ENCODE results near the gene THSD8.

Gene THSD8

GRCh38 chr19:12833738-12834565 lies 32.1 kb downstream of the THSD8 start:
- H3K4me1 ChIP-seq = peaks cover 12% of the 10 kb centered on the region
- no peaks in the 10 kb centered on the region for H3K9me3 ChIP-seq (ENCODE audit: control insufficient read depth, low read length)
- peak overlapping the region; percentile 96 for H2AFZ ChIP-seq
- no peaks in the 10 kb centered on the region for H3K36me3 ChIP-seq (ENCODE audit: control insufficient read depth, insufficient read depth, low read length)
- peak overlapping the region; percentile 45 for H3K27ac ChIP-seq
- peak overlapping the region; percentile 48 for H3K9ac ChIP-seq
- H3K4me2 ChIP-seq (ENCODE audit: low read length) = peak overlapping the region; percentile 58
- no peak for TF ChIP-seq CTCF (IDR thresholded peaks at IDR 0.05)
- H3K79me2 ChIP-seq = no peaks in the 10 kb centered on the region
- H3K27me3 ChIP-seq (ENCODE audit: control insufficient read depth, insufficient read depth, low read length) = no peaks in the 10 kb centered on the region
- peak overlapping the region; percentile 40 for H3K4me3 ChIP-seq (ENCODE audit: low read depth, low read length)

GRCh38 chr19:12834566-12834943 lies 32.7 kb downstream of the THSD8 start, which contains the start of gene RTBDN:
RTBDN (minus strand) TSS chr19:12834579; CDS start chr19:12829979, 4,600 bp downstream.
- H3K79me2 ChIP-seq = no peaks in the 10 kb centered on the region
- H3K27ac ChIP-seq = peak within 1 kb of the TSS; percentile 45
- peaks cover 12% of the 10 kb centered on the region for H3K4me1 ChIP-seq
- no peaks in the 10 kb centered on the region for H3K27me3 ChIP-seq (ENCODE audit: control insufficient read depth, insufficient read depth, low read length)
- H3K36me3 ChIP-seq (ENCODE audit: control insufficient read depth, insufficient read depth, low read length) = no peaks in the 10 kb centered on the region
- no peaks in the 10 kb centered on the region for H3K9me3 ChIP-seq (ENCODE audit: control insufficient read depth, low read length)
- peak within 1 kb of the TSS; percentile 40 for H3K4me3 ChIP-seq (ENCODE audit: low read depth, low read length)
- peak within 1 kb of the TSS; percentile 48 for H3K9ac ChIP-seq
- peak within 1 kb of the TSS; percentile 58 for H3K4me2 ChIP-seq (ENCODE audit: low read length)
- no peak for TF ChIP-seq CTCF (IDR thresholded peaks at IDR 0.05)
- H2AFZ ChIP-seq = peak within 1 kb of the TSS; percentile 96

GRCh38 chr19:12834976-12835757 lies 33.3 kb downstream of the THSD8 start:
- H3K27ac ChIP-seq = peak overlapping the region; percentile 13
- no peaks in the 10 kb centered on the region for H3K27me3 ChIP-seq (ENCODE audit: control insufficient read depth, insufficient read depth, low read length)
- TF ChIP-seq CTCF (IDR thresholded peaks at IDR 0.05) = no peak
- peak overlapping the region; percentile 35 for H2AFZ ChIP-seq
- peaks cover 9% of the 10 kb centered on the region for H3K4me1 ChIP-seq
- H3K4me2 ChIP-seq (ENCODE audit: low read length) = no peak overlapping the region
- H3K9me3 ChIP-seq (ENCODE audit: control insufficient read depth, low read length) = no peaks in the 10 kb centered on the region
- no peak overlapping the region for H3K9ac ChIP-seq
- no peaks in the 10 kb centered on the region for H3K79me2 ChIP-seq
- H3K36me3 ChIP-seq (ENCODE audit: control insufficient read depth, insufficient read depth, low read length) = no peaks in the 10 kb centered on the region
- H3K4me3 ChIP-seq (ENCODE audit: low read depth, low read length) = no peak overlapping the region

GRCh38 chr19:12836529-12836863 lies 34.6 kb downstream of the THSD8 start:
- peaks cover 16% of the 10 kb centered on the region for H3K4me1 ChIP-seq
- no peaks in the 10 kb centered on the region for H3K36me3 ChIP-seq (ENCODE audit: control insufficient read depth, insufficient read depth, low read length)
- no peaks in the 10 kb centered on the region for H3K27me3 ChIP-seq (ENCODE audit: control insufficient read depth, insufficient read depth, low read length)
- H3K9ac ChIP-seq = no peak overlapping the region
- no peaks in the 10 kb centered on the region for H3K9me3 ChIP-seq (ENCODE audit: control insufficient read depth, low read length)
- no peak overlapping the region for H3K4me2 ChIP-seq (ENCODE audit: low read length)
- H3K27ac ChIP-seq = no peak overlapping the region
- TF ChIP-seq CTCF (IDR thresholded peaks at IDR 0.05) = no peak
- H3K4me3 ChIP-seq (ENCODE audit: low read depth, low read length) = no peak overlapping the region
- H3K79me2 ChIP-seq = peaks cover 6% of the 10 kb centered on the region
- no peak overlapping the region for H2AFZ ChIP-seq

All from parathyroid adenoma (tissue), 2 donors.